Smooth muscle cell (in vitro differentiated cells): Measurements from ENCODE around the gene ZNF415. TPM values are rescaled to one million over a fixed set of nuclear protein-coding genes. Genes with fewer than 3 reads are reported as not detected.

Source experiments
- DNase-seq: peaks from one replicate; lab custom pipeline; 2025; ENCODE audit not compliant: unreplicated experiment; lab: John Stamatoyannopoulos, UW
- H2AFZ ChIP-seq: fragments of 200-600 bp; sonication (generic); 2 replicates; pipeline ENCODE4 v1.6.0; 2016; ENCODE audit warnings: antibody characterized with exemption, low read depth, mild to moderate bottlenecking
- H3F3A ChIP-seq: fragments of 200-600 bp; sonication (generic); 2 replicates; pipeline ENCODE4 v1.6.0; 2017; ENCODE audit warnings: antibody characterized with exemption, low read depth
- H3K27ac ChIP-seq: fragments of 200-600 bp; sonication (generic); 2 replicates; pipeline ENCODE4 v1.5.1; 2016; ENCODE audit warnings: low read depth, mild to moderate bottlenecking
- H3K27me3 ChIP-seq: fragments of 200-600 bp; sonication (generic); 2 replicates; pipeline ENCODE4 v1.6.1; 2016; ENCODE audit warnings: low read depth, mild to moderate bottlenecking
- H3K36me3 ChIP-seq: fragments of 200-600 bp; sonication (generic); 2 replicates; pipeline ENCODE4 v1.5.1; 2016; ENCODE audit warnings: low read depth
- H3K4me1 ChIP-seq: fragments of 200-600 bp; sonication (generic); 2 replicates; pipeline ENCODE4 v1.5.1; 2016; ENCODE audit warnings: low read depth
- H3K4me2 ChIP-seq: fragments of 200-600 bp; sonication (generic); 2 replicates; pipeline ENCODE4 v1.6.0; 2016; ENCODE audit warnings: mild to moderate bottlenecking
- H3K4me3 ChIP-seq: fragments of 200-600 bp; sonication (generic); 2 replicates; pipeline ENCODE4 v1.5.1; 2016; ENCODE audit warnings: mild to moderate bottlenecking
- H3K79me2 ChIP-seq: fragments of 200-600 bp; sonication (generic); 2 replicates; pipeline ENCODE4 v1.6.0; 2016; ENCODE audit warnings: low read depth, mild to moderate bottlenecking
- H3K9ac ChIP-seq: fragments of 200-600 bp; sonication (generic); 2 replicates; pipeline ENCODE4 v1.6.0; 2016; ENCODE audit warnings: low read depth
- H3K9me3 ChIP-seq: fragments of 200-600 bp; sonication (generic); replicated peaks from 2 replicates; pipeline ENCODE4 v1.5.1; 2016; ENCODE audit warnings: low read depth
- H4K20me1 ChIP-seq: fragments of 200-600 bp; sonication (generic); 2 replicates; pipeline ENCODE4 v1.6.0; 2016; ENCODE audit warnings: low read depth
- WGBS: methylation state at CpG from one replicate; pipeline ENCODE4 v1.1.7; 2016; ENCODE audit warnings: low lambda C conversion rate; 5-methylcytosine and 5-hydroxymethylcytosine counted together
- polyA plus RNA-seq: library from polyadenylated mRNA; unstranded; fragments of >200 nt; fragmentation: Nextera tagmentation; extraction: Ambion mirVana; gene quantifications from 2 replicates; pipeline ENCODE4 v1.2.1, GENCODE V29; 2016
- total RNA-seq: library from RNA; depleted of rRNA; stranded (reverse); fragments of >200 nt; gene quantifications from 2 replicates; pipeline ENCODE4 v1.2.3, GENCODE V29; 2014
- TF ChIP-seq, protein P1 (sequence below): fragments of 200-600 bp; sonication (generic); IDR thresholded peaks from 2 replicates; pipeline ENCODE4 v1.5.1; 2017; ENCODE audit warnings: borderline replicate concordance, mild to moderate bottlenecking, antibody characterized with exemption; ENCODE audit not compliant: insufficient read depth, poor library complexity, severe bottlenecking

The ZNF415 gene
- total and polyA plus RNA-seq, 2 experiments from 2014 or later: 12.4 to 48.7 TPM

DNA sequence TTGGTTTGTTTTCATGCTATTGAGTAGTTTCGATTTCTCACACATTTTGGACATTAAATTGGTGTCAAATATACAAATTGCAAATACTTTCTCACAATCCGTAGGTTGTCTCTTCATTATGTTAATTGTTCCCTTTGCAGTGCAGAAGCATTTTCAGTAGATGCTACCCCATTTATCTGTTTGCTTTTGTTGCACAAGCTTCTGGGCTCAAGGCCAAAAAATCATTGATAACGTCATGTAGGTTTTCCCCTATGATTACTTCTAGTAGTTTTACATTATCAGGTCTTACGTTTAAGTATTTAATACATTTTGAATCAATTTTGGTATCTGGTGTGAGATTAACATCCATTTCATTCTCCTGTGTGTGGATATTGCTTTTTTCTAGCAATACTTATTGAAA, 40.2 kb upstream of the ZNF415 start:
- Histone ChIP-seq H3K9me3 (peaks cover 15% of the 10 kb centered on the region), H3K4me1 (no peaks in the 10 kb centered on the region), H3K79me2 (no peaks in the 10 kb centered on the region), H3K9ac (no peak overlapping the region), H3F3A (no peaks in the 10 kb centered on the region), H3K4me2 (no peak overlapping the region), H3K4me3 (no peak overlapping the region), H3K36me3 (peaks cover 10% of the 10 kb centered on the region), H4K20me1 (no peaks in the 10 kb centered on the region), H3K27ac (no peak overlapping the region), H2AFZ (no peak overlapping the region), H3K27me3 (no peaks in the 10 kb centered on the region)
- 68% methylated on average over 4 of the region's 4 CpGs for WGBS
- TF ChIP-seq, protein P1, sequence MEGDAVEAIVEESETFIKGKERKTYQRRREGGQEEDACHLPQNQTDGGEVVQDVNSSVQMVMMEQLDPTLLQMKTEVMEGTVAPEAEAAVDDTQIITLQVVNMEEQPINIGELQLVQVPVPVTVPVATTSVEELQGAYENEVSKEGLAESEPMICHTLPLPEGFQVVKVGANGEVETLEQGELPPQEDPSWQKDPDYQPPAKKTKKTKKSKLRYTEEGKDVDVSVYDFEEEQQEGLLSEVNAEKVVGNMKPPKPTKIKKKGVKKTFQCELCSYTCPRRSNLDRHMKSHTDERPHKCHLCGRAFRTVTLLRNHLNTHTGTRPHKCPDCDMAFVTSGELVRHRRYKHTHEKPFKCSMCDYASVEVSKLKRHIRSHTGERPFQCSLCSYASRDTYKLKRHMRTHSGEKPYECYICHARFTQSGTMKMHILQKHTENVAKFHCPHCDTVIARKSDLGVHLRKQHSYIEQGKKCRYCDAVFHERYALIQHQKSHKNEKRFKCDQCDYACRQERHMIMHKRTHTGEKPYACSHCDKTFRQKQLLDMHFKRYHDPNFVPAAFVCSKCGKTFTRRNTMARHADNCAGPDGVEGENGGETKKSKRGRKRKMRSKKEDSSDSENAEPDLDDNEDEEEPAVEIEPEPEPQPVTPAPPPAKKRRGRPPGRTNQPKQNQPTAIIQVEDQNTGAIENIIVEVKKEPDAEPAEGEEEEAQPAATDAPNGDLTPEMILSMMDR: no peak
- DNase-seq: no peak

DNA sequence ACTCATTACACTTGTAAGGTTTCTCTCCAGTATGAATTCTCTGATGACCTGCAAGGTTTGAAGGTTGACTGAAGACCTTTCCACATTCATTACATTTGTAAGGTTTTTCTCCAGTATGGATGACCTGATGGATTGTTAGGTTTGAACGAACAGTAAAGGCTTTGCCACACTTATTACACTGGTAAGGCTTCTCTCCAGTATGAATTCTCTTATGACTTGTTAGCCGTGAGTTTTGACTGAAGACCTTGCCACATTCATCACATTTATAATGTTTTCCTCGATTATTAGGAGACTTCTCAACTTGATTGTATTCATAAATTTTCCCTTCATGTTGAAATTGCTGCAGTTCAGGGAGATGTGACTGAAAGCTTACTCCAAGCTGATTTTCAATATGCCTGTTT, 33.0 kb upstream of the ZNF415 start:
- H2AFZ ChIP-seq: no peak overlapping the region
- no peak overlapping the region for H3K4me2 ChIP-seq
- H3K27me3 ChIP-seq: no peaks in the 10 kb centered on the region
- no peaks in the 10 kb centered on the region for H3F3A ChIP-seq
- WGBS: 89% methylated on average over 3 of the region's 3 CpGs
- H3K4me1 ChIP-seq: no peaks in the 10 kb centered on the region
- H3K9me3 ChIP-seq: peaks cover 36% of the 10 kb centered on the region
- no peak for DNase-seq
- no peak overlapping the region for H3K9ac ChIP-seq
- H4K20me1 ChIP-seq: no peaks in the 10 kb centered on the region
- H3K36me3 ChIP-seq: peaks cover 26% of the 10 kb centered on the region
- TF ChIP-seq, protein P1: no peak
- H3K27ac ChIP-seq: no peak overlapping the region
- no peaks in the 10 kb centered on the region for H3K79me2 ChIP-seq
- H3K4me3 ChIP-seq: no peak overlapping the region

DNA sequence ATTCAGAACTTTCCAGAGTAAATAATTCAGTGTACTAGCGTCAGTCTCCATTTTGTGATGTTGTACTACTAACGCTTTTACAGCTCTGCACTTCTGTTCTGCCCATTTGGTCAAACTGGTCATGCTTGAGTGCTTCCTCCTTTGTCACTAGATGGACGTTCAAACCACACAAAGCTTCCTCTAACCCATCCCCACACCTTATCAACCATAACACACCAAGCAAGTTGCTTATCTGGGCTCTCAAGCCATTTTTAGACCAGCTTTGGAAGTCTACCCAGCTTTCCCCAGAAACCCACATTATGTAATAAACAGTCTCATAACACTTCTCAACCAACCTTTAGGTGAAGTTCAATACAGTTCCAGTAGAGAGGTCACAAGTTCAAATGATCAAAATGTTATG, 28.4 kb upstream of the ZNF415 start:
- no peak overlapping the region for H3K27ac ChIP-seq
- no peaks in the 10 kb centered on the region for H3K27me3 ChIP-seq
- H3F3A ChIP-seq: no peaks in the 10 kb centered on the region
- no peak overlapping the region for H3K4me3 ChIP-seq
- TF ChIP-seq, protein P1: no peak
- no peak overlapping the region for H2AFZ ChIP-seq
- H3K9ac ChIP-seq: no peak overlapping the region
- H3K4me2 ChIP-seq: no peak overlapping the region
- peaks cover 14% of the 10 kb centered on the region for H4K20me1 ChIP-seq
- peaks cover 15% of the 10 kb centered on the region for H3K36me3 ChIP-seq
- WGBS: 92% methylated on average over 3 of the region's 3 CpGs
- no peaks in the 10 kb centered on the region for H3K79me2 ChIP-seq
- peaks cover 15% of the 10 kb centered on the region for H3K9me3 ChIP-seq
- DNase-seq: no peak
- H3K4me1 ChIP-seq: peaks cover 8% of the 10 kb centered on the region

DNA sequence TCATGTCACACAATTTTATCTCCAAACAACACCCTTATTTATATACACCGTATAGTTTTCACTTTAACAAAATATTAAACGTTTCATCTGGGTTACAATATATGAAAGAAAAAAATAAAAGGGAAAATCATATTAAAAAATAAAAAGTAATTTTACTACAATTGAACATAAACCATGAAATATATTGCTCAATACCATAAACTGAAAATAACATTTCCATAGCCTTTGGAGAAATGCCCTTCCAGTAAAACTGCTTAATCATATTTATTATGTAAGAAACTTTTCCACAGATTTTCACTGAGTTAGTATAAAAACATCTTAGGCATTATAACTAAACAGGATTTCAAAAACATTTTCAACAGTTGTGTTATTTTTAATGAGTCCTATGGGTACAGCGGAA, 27.6 kb upstream of the ZNF415 start:
- H3K27ac ChIP-seq: no peak overlapping the region
- H3K4me1 ChIP-seq: peaks cover 8% of the 10 kb centered on the region
- 92% methylated on average over 3 of the region's 3 CpGs for WGBS
- H4K20me1 ChIP-seq: peaks cover 14% of the 10 kb centered on the region
- TF ChIP-seq, protein P1: no peak
- no peak overlapping the region for H3K4me3 ChIP-seq
- no peak for DNase-seq
- peaks cover 7% of the 10 kb centered on the region for H3K9me3 ChIP-seq
- peaks cover 8% of the 10 kb centered on the region for H3K36me3 ChIP-seq
- no peaks in the 10 kb centered on the region for H3K27me3 ChIP-seq
- no peaks in the 10 kb centered on the region for H3F3A ChIP-seq
- H3K9ac ChIP-seq: no peak overlapping the region
- H2AFZ ChIP-seq: no peak overlapping the region
- no peaks in the 10 kb centered on the region for H3K79me2 ChIP-seq
- no peak overlapping the region for H3K4me2 ChIP-seq
